ENCODE results near the gene CCL21. TPM values are rescaled to one million over a fixed set of nuclear protein-coding genes. Genes with fewer than 3 reads are reported as not detected.

Gene CCL21
- total and polyA plus RNA-seq, 2 of the 8 experiments (the other 6 are each of a cell fraction or from before 2014, with no cell fraction given): not detected

- TF ChIP-seq TAF1 (IDR thresholded peaks at IDR 0.05; ENCODE audit: low read depth, low read length) (no peak), MAFK (IDR thresholded peaks at IDR 0.05; ENCODE audit: low read depth, low read length) (no peak), EGR1 (IDR thresholded peaks at IDR 0.05; ENCODE audit: borderline replicate concordance, low read depth, low read length) (no peak), KDM4A (IDR thresholded peaks at IDR 0.05; ENCODE audit: low read depth, low read length, severe bottlenecking) (no peak), TBP (IDR thresholded peaks at IDR 0.05; ENCODE audit: low read depth, low read length) (no peak), SP4 (IDR thresholded peaks at IDR 0.05; ENCODE audit: low read length) (no peak)
These were observed 4.1 kb upstream of the CCL21 start (continued) for GRCh38 chr9:34714007-34714406.

Data from H1 (cell line).